ENCODE data around the gene TCF4.

The TCF4 gene

DNA sequence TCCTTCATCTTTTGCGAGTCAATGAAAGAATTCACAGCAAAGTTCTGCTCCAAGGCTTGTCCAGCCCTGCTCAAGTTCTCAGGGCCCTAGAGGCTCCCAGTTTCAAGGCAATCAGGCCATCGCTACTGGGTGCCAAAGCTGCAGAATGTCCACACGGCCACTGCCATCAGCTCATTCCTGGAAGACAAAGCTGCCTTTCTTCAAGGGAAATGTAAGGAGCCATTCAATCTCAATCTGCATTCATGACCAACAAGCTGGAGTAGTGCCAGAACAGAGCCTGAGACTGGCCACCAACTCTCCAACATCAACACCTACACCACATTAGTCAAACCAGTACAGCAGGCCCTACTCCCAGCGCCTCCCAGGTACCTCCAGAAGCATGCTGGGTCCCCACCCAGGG is 202.2 kb downstream of the TCF4 start:
- Histone ChIP-seq H3K9me3 (ENCODE audit: insufficient read depth, low read depth, low read length) (no peaks in the 10 kb centered on the region), H3K4me1 (ENCODE audit: control insufficient read depth in 1 of 2, insufficient read depth in 2 of 2, low read length in 2 of 2) (peaks cover 7 to 17% of the 10 kb centered on the region in 2 experiments), H3K79me2 (ENCODE audit: control insufficient read depth, insufficient read depth, low read length, poor library complexity) (no peaks in the 10 kb centered on the region)

DNA sequence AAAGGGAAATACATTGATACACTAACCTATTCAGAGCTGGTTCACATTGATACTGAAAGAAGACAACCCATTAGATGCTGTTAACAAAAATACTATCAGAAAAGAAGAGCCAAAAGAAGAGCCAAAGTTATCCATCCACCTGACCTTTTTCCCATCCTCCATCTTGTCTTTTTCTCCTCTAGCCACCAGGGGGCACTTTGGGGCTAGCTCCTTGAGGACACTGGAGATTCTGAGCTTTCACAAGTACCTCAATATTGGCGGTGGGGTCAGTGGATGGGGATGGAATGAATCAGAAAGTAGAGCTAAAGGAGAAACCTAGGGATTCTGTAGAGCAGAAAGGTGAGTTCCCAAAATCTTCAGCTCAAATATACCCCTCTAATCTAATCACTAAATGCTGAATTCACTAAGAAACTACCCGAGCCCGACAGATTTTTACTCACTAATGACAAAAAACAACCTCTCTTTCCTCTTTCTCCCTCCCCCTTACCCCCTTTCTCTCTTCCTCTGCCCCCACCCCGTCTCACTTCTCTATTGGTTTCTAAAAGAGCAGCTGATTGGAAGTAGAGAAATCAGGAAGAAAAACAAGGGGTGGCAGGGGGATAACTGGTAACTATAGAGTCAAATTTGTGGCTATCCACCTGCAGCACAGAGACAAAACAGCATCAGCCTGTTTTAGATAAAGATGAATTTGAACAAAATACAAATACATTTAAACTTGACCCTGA is 203.3 kb downstream of the TCF4 start:
- no CpG with 5 or more reads among the region's 4 CpGs for WGBS (ENCODE audit: extremely low coverage, insufficient coverage, insufficient read length)
- peak in 1 of 2 donors; percentile 14 for DNase-seq

More for the DNA sequence above, 202.2 kb downstream of the TCF4 start:
- H3K18ac ChIP-seq (ENCODE audit: low read length), result no peak overlapping the region
- no peak overlapping the region for H3K23ac ChIP-seq (ENCODE audit: low read length)
- H3K4ac ChIP-seq (ENCODE audit: low read depth, low read length), result no peak overlapping the region
- H3K27me3 ChIP-seq (ENCODE audit: insufficient read depth, low read length), result no peaks in the 10 kb centered on the region
- peaks cover 0 to 11% of the 10 kb centered on the region in 2 experiments for H3K36me3 ChIP-seq (ENCODE audit: control insufficient read depth in 1 of 2, insufficient read depth in 2 of 2, low read length in 2 of 2)
- no peak overlapping the region for H3K14ac ChIP-seq (ENCODE audit: low read length)
- no CpG with 5 or more reads among the region's 4 CpGs for WGBS (ENCODE audit: extremely low coverage, insufficient coverage, insufficient read length)
- H4K91ac ChIP-seq (ENCODE audit: low read depth, low read length), result no peak overlapping the region
- H2BK12ac ChIP-seq (ENCODE audit: low read length), result no peak overlapping the region
- no peak overlapping the region for H3K4me3 ChIP-seq (ENCODE audit: low read depth, low read length)
- H2BK5ac ChIP-seq (ENCODE audit: low read depth, low read length, poor library complexity), result no peak overlapping the region
- H3K9ac ChIP-seq (ENCODE audit: low read length), result no peak overlapping the region
- no peak overlapping the region for H3K4me2 ChIP-seq (ENCODE audit: low read length)
- H4K12ac ChIP-seq (ENCODE audit: low read depth, low read length), result no peak overlapping the region
- no peak for DNase-seq
- H2AK5ac ChIP-seq (ENCODE audit: low read length), result no peak overlapping the region
- no peak overlapping the region for H2AFZ ChIP-seq (ENCODE audit: insufficient read depth, low read length, poor library complexity)
- no peak overlapping the region for H4K8ac ChIP-seq (ENCODE audit: low read depth, low read length)
- H3K27ac ChIP-seq (ENCODE audit: low read depth, low read length), result no peak overlapping the region
- peaks cover 6% of the 10 kb centered on the region for H3K79me1 ChIP-seq (ENCODE audit: low read length)
- no peak overlapping the region for H2BK120ac ChIP-seq (ENCODE audit: insufficient read depth, low read length, poor library complexity)

DNA sequence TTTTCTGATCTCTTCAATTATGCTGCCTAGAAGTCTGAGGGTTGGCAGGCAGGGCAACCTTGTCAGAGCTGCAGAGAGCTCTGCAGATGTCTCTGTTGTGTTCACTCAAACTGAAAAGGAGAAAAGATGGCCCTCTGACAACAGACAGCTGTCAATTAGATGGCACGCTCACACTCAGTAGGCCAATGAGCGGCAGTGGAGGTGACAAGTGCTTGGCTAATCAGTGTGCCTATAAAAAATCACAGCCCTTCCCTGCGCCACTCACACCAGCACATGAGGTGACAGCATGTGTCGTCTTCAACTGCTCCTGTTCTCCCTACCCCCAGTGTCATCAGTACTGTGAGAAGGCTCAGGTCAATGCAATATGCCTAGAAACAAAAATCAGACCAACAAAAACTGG is 203.9 kb downstream of the TCF4 start:
- no peak overlapping the region for H3K9ac ChIP-seq (ENCODE audit: low read length)
- peak overlapping the region; percentile 13 for H3K4ac ChIP-seq (ENCODE audit: low read depth, low read length)
- H3K9me3 ChIP-seq (ENCODE audit: insufficient read depth, low read depth, low read length), result no peaks in the 10 kb centered on the region
- no peak overlapping the region for H3K4me2 ChIP-seq (ENCODE audit: low read length)
- H4K8ac ChIP-seq (ENCODE audit: low read depth, low read length), result no peak overlapping the region
- H2BK5ac ChIP-seq (ENCODE audit: low read depth, low read length, poor library complexity), result no peak overlapping the region
- H3K4me3 ChIP-seq (ENCODE audit: low read depth, low read length), result no peak overlapping the region
- H3K18ac ChIP-seq (ENCODE audit: low read length), result peak overlapping the region; percentile 69
- no peak overlapping the region for H4K12ac ChIP-seq (ENCODE audit: low read depth, low read length)
- H3K79me2 ChIP-seq (ENCODE audit: control insufficient read depth, insufficient read depth, low read length, poor library complexity), result no peaks in the 10 kb centered on the region
- H2AK5ac ChIP-seq (ENCODE audit: low read length), result no peak overlapping the region
- peaks cover 3 to 14% of the 10 kb centered on the region in 2 experiments for H3K4me1 ChIP-seq (ENCODE audit: control insufficient read depth in 1 of 2, insufficient read depth in 2 of 2, low read length in 2 of 2)
- H3K36me3 ChIP-seq (ENCODE audit: control insufficient read depth in 1 of 2, insufficient read depth in 2 of 2, low read length in 2 of 2), result peaks cover 0 to 9% of the 10 kb centered on the region in 2 experiments
- no peak for DNase-seq
- no peak overlapping the region for H3K27ac ChIP-seq (ENCODE audit: low read depth, low read length)
- no peak overlapping the region for H4K91ac ChIP-seq (ENCODE audit: low read depth, low read length)
- H2BK12ac ChIP-seq (ENCODE audit: low read length), result no peak overlapping the region
- no peak overlapping the region for H2AFZ ChIP-seq (ENCODE audit: insufficient read depth, low read length, poor library complexity)
- H3K79me1 ChIP-seq (ENCODE audit: low read length), result peaks cover 6% of the 10 kb centered on the region
- H3K14ac ChIP-seq (ENCODE audit: low read length), result no peak overlapping the region
- no peak overlapping the region for H2BK120ac ChIP-seq (ENCODE audit: insufficient read depth, low read length, poor library complexity)
- H3K23ac ChIP-seq (ENCODE audit: low read length), result no peak overlapping the region
- H3K27me3 ChIP-seq (ENCODE audit: insufficient read depth, low read length), result no peaks in the 10 kb centered on the region
- WGBS (ENCODE audit: extremely low coverage, insufficient coverage, insufficient read length), result no CpG with 5 or more reads among the region's 4 CpGs

More for the DNA sequence above, 203.3 kb downstream of the TCF4 start:
- Histone ChIP-seq H2BK120ac (ENCODE audit: insufficient read depth, low read length, poor library complexity) (no peak overlapping the region), H3K4me1 (ENCODE audit: control insufficient read depth in 1 of 2, insufficient read depth in 2 of 2, low read length in 2 of 2) (peaks cover 6 to 16% of the 10 kb centered on the region in 2 experiments), H2BK12ac (ENCODE audit: low read length) (no peak overlapping the region), H3K4me3 (ENCODE audit: low read depth, low read length) (no peak overlapping the region), H3K18ac (ENCODE audit: low read length) (no peak overlapping the region), H3K36me3 (ENCODE audit: control insufficient read depth in 1 of 2, insufficient read depth in 2 of 2, low read length in 2 of 2) (peaks cover 0 to 12% of the 10 kb centered on the region in 2 experiments), H3K27me3 (ENCODE audit: insufficient read depth, low read length) (no peaks in the 10 kb centered on the region), H3K9ac (ENCODE audit: low read length) (no peak overlapping the region), H3K4me2 (ENCODE audit: low read length) (no peak overlapping the region), H4K12ac (ENCODE audit: low read depth, low read length) (no peak overlapping the region), H2BK5ac (ENCODE audit: low read depth, low read length, poor library complexity) (no peak overlapping the region), H3K9me3 (ENCODE audit: insufficient read depth, low read depth, low read length) (no peaks in the 10 kb centered on the region), H3K4ac (ENCODE audit: low read depth, low read length) (no peak overlapping the region), H3K14ac (ENCODE audit: low read length) (no peak overlapping the region), H4K91ac (ENCODE audit: low read depth, low read length) (no peak overlapping the region), H3K23ac (ENCODE audit: low read length) (no peak overlapping the region), H3K27ac (ENCODE audit: low read depth, low read length) (no peak overlapping the region), H4K8ac (ENCODE audit: low read depth, low read length) (no peak overlapping the region), H3K79me1 (ENCODE audit: low read length) (peaks cover 6% of the 10 kb centered on the region), H2AK5ac (ENCODE audit: low read length) (no peak overlapping the region), H3K79me2 (ENCODE audit: control insufficient read depth, insufficient read depth, low read length, poor library complexity) (no peaks in the 10 kb centered on the region), H2AFZ (ENCODE audit: insufficient read depth, low read length, poor library complexity) (no peak overlapping the region)

GRCh38 chr18:55382277-55382805 is 205.7 kb downstream of the TCF4 start:
- no peak overlapping the region for H2AK5ac ChIP-seq (ENCODE audit: low read length)
- no peak overlapping the region for H2BK120ac ChIP-seq (ENCODE audit: insufficient read depth, low read length, poor library complexity)
- H2BK12ac ChIP-seq (ENCODE audit: low read length), result no peak overlapping the region
- no peak overlapping the region for H3K14ac ChIP-seq (ENCODE audit: low read length)
- H3K4me1 ChIP-seq (ENCODE audit: control insufficient read depth in 1 of 2, insufficient read depth in 2 of 2, low read length in 2 of 2), result peaks cover 0 to 9% of the 10 kb centered on the region in 2 experiments
- no peak overlapping the region for H3K4me2 ChIP-seq (ENCODE audit: low read length)
- peaks cover 3% of the 10 kb centered on the region for H3K79me1 ChIP-seq (ENCODE audit: low read length)
- H3K79me2 ChIP-seq (ENCODE audit: control insufficient read depth, insufficient read depth, low read length, poor library complexity), result no peaks in the 10 kb centered on the region
- no peaks in the 10 kb centered on the region for H3K27me3 ChIP-seq (ENCODE audit: insufficient read depth, low read length)
- no peak for DNase-seq
- no peak overlapping the region for H2BK5ac ChIP-seq (ENCODE audit: low read depth, low read length, poor library complexity)
- H2AFZ ChIP-seq (ENCODE audit: insufficient read depth, low read length, poor library complexity), result no peak overlapping the region
- H3K18ac ChIP-seq (ENCODE audit: low read length), result no peak overlapping the region
- H3K36me3 ChIP-seq (ENCODE audit: control insufficient read depth in 1 of 2, insufficient read depth in 2 of 2, low read length in 2 of 2), result peaks cover 0 to 8% of the 10 kb centered on the region in 2 experiments
- H3K9ac ChIP-seq (ENCODE audit: low read length), result no peak overlapping the region
- H4K91ac ChIP-seq (ENCODE audit: low read depth, low read length), result no peak overlapping the region
- H4K8ac ChIP-seq (ENCODE audit: low read depth, low read length), result no peak overlapping the region
- H3K9me3 ChIP-seq (ENCODE audit: insufficient read depth, low read depth, low read length), result no peaks in the 10 kb centered on the region
- no peak overlapping the region for H3K27ac ChIP-seq (ENCODE audit: low read depth, low read length)
- no peak overlapping the region for H3K4me3 ChIP-seq (ENCODE audit: low read depth, low read length)
- WGBS (ENCODE audit: extremely low coverage, insufficient coverage, insufficient read length), result no CpG with 5 or more reads among the region's 2 CpGs
- no peak overlapping the region for H3K23ac ChIP-seq (ENCODE audit: low read length)
- H4K12ac ChIP-seq (ENCODE audit: low read depth, low read length), result no peak overlapping the region
- no peak overlapping the region for H3K4ac ChIP-seq (ENCODE audit: low read depth, low read length)

Measured in trophoblast cell (in vitro differentiated cells and primary cell).